A673 (cell line): Measurements from ENCODE around the gene CLCF1. TPM values are rescaled to one million over a fixed set of nuclear protein-coding genes. Genes with fewer than 3 reads are reported as not detected.

ENCODE experiments used
- BruUV-seq: library from RNA; stranded (reverse); fragments of 400-500 nt; replicated peaks from 2 replicates; lab custom pipeline; 2021; lab: Mats Ljungman, UMichigan
- CTCF ChIA-PET: fragments of 300-600 bp; sonication (Branson Sonifier 250); formaldehyde crosslinking; loops from one replicate; lab custom pipeline; 2022; ENCODE audit warnings: antibody characterized with exemption; lab: Charles Lee
- POLR2A ChIA-PET: fragments of 300-600 bp; sonication (Branson Sonifier 250); formaldehyde crosslinking; loops from one replicate; lab custom pipeline; 2022; ENCODE audit warnings: antibody characterized with exemption; ENCODE audit not compliant: low non-redundant PET; lab: Charles Lee
- DNase-seq: peaks from one replicate; pipeline ENCODE4 v3.0.0-alpha.2; 2015; ENCODE audit warnings: low spot score
- H3K27ac ChIP-seq: fragments of 200-600 bp; sonication (generic); 2 replicates; pipeline ENCODE4 v1.5.1; 2016; ENCODE audit warnings: mixed run types, low read depth, mild to moderate bottlenecking, mixed read lengths, antibody characterized with exemption, low read length; ENCODE audit not compliant: poor library complexity, severe bottlenecking
- H3K27me3 ChIP-seq: fragments of 200-600 bp; sonication (generic); replicated peaks from 2 replicates; pipeline ENCODE4 v1.6.1; 2017; ENCODE audit warnings: mixed run types, low read depth, mild to moderate bottlenecking, mixed read lengths, antibody characterized with exemption, low read length; ENCODE audit not compliant: insufficient read depth, poor library complexity
- H3K36me3 ChIP-seq: fragments of 200-600 bp; sonication (generic); 2 replicates; pipeline ENCODE4 v1.6.1; 2016; ENCODE audit warnings: mixed run types, mild to moderate bottlenecking, mixed read lengths, antibody characterized with exemption, low read length; ENCODE audit not compliant: insufficient read depth, poor library complexity, severe bottlenecking
- H3K4me1 ChIP-seq: fragments of 200-600 bp; sonication (generic); 2 replicates; pipeline ENCODE4 v1.6.1; 2017; ENCODE audit warnings: mixed run types, mild to moderate bottlenecking, mixed read lengths, antibody characterized with exemption, low read length; ENCODE audit not compliant: insufficient read depth, poor library complexity, severe bottlenecking
- H3K4me3 ChIP-seq: fragments of 200-600 bp; sonication (generic); 2 replicates; pipeline ENCODE4 v1.5.1; 2016; ENCODE audit warnings: low read depth, mixed run types, mild to moderate bottlenecking, mixed read lengths, low read length; ENCODE audit not compliant: poor library complexity, severe bottlenecking
- H3K9me3 ChIP-seq: fragments of 200-600 bp; sonication (generic); 2 replicates; pipeline ENCODE4 v1.6.1; 2016; ENCODE audit warnings: mixed run types, low read depth, mild to moderate bottlenecking, mixed read lengths, antibody characterized with exemption, low read length; ENCODE audit not compliant: poor library complexity, severe bottlenecking
- CTCF ChIP-seq: fragments of 300-800, 200-600 bp; sonication (generic); conservative IDR thresholded peaks from 2 replicates; pipeline ENCODE4 v1.5.1; 2017; ENCODE audit warnings: low read depth, mild to moderate bottlenecking, antibody characterized with exemption, low read length, moderate library complexity, mixed read lengths
- EZH2 ChIP-seq: fragments of 200-600 bp; sonication (generic); IDR thresholded peaks from 2 replicates; pipeline ENCODE4 v1.6.1; 2017; ENCODE audit warnings: borderline replicate concordance, low read depth, mild to moderate bottlenecking, mixed read lengths, antibody characterized with exemption, low read length; ENCODE audit not compliant: poor library complexity, severe bottlenecking
- intact Hi-C: fragments of 100-400 bp; cut with micrococcal nuclease; formaldehyde crosslinking; loops from one replicate; pipeline ENCODE4 v1.10.0; 2022; ENCODE audit not compliant: unreplicated experiment
- total RNA-seq: library from RNA; stranded (reverse); gene quantifications from 2 replicates; pipeline ENCODE4 v1.2.3, GENCODE V29; 2021

The CLCF1 gene
- total RNA-seq, 1 experiment from 2014 or later = 0.69 TPM

GRCh38 chr11:67379061-67380058, 6.0 kb upstream of the CLCF1 start:
- DNase-seq = no peak
- Histone ChIP-seq H3K36me3 (no peaks in the 10 kb centered on the region), H3K9me3 (no peaks in the 10 kb centered on the region), H3K4me1 (peaks cover 10% of the 10 kb centered on the region), H3K27me3 (no peaks in the 10 kb centered on the region), H3K4me3 (no peak overlapping the region), H3K27ac (peak overlapping the region; percentile 17)
- intact Hi-C loops = loop anchor here (10.0 kb wide), 2 partner anchors 295 to 325 kb away; partner anchors contain the start of gene RHOD
- ChIA-PET CTCF (interaction anchor here (0.6 to 5.9 kb wide), 3 partner anchors 27 to 646 kb away, joined by 4 to 78 read pairs (median 5); partner anchors contain the start of gene POLD4), POLR2A (no interaction called here)
- TF ChIP-seq CTCF (no peak), EZH2 (no peak)
- BruUV-seq = no TSS peak

- DNase-seq = no peak
- CTCF ChIA-PET = no interaction called here
- H3K9me3 ChIP-seq = no peaks in the 10 kb centered on the region
- H3K27ac ChIP-seq = no peak overlapping the region
- intact Hi-C loops = no loop called here
- no TSS peak for BruUV-seq
- no peaks in the 10 kb centered on the region for H3K36me3 ChIP-seq
- no peaks in the 10 kb centered on the region for H3K27me3 ChIP-seq
- H3K4me3 ChIP-seq = no peak overlapping the region
- TF ChIP-seq CTCF (no peak), EZH2 (no peak)
- H3K4me1 ChIP-seq = peaks cover 18% of the 10 kb centered on the region
- POLR2A ChIA-PET = no interaction called here
Measured at GRCh38 chr11:67378544-67378943, 5.1 kb upstream of the CLCF1 start.

- POLR2A ChIA-PET = no interaction called here
Measured at GRCh38 chr11:67376873-67377808, 3.7 kb upstream of the CLCF1 start.

More at GRCh38 chr11:67376873-67377808, 3.7 kb upstream of the CLCF1 start:
- no peak for DNase-seq
- Histone ChIP-seq H3K27me3 (no peaks in the 10 kb centered on the region), H3K36me3 (no peaks in the 10 kb centered on the region), H3K4me1 (peaks cover 22% of the 10 kb centered on the region), H3K4me3 (no peak overlapping the region), H3K9me3 (no peaks in the 10 kb centered on the region), H3K27ac (no peak overlapping the region)
- intact Hi-C loops = no loop called here
- TF ChIP-seq EZH2 = no peak
- TF ChIP-seq CTCF = no peak
- CTCF ChIA-PET = interaction anchor here (0.5 kb wide), 1 partner anchor 50 kb away, joined by 3 read pairs; no protein-coding TSS in a partner anchor
- no TSS peak for BruUV-seq
